Colonic mucosa (tissue), 4 donors: ENCODE data around the gene SELENOO. TPM values are rescaled to one million over a fixed set of nuclear protein-coding genes. Genes with fewer than 3 reads are reported as not detected.

Experiments used
- DNase-seq: peaks from one replicate; pipeline ENCODE4 v3.0.0-alpha.2; 2020
- H3K27ac ChIP-seq: fragments of 200-600 bp; one replicate; pipeline ENCODE4 v1.8.0; 2021
- H3K27me3 ChIP-seq: fragments of 200-600 bp; one replicate; pipeline ENCODE4 v1.8.0; 2021
- H3K36me3 ChIP-seq: fragments of 200-600 bp; one replicate; pipeline ENCODE4 v1.8.0; 2021
- H3K4me1 ChIP-seq: fragments of 200-600 bp; one replicate; pipeline ENCODE4 v1.8.0; 2021; ENCODE audit warnings: mild to moderate bottlenecking
- H3K4me3 ChIP-seq: fragments of 200-600 bp; one replicate; pipeline ENCODE4 v1.8.0; 2021
- H3K9ac ChIP-seq, 2 donors: one replicate each; pipeline ENCODE4 v1.7.0; 2013; ENCODE audit warnings: control low read depth in 2 of 2, low read depth in 2 of 2, low read length in 2 of 2
- H3K9me3 ChIP-seq: fragments of 200-600 bp; one replicate; pipeline ENCODE4 v1.8.0; 2021
- CTCF ChIP-seq: fragments of 200-600 bp; IDR thresholded peaks from one replicate; pipeline ENCODE4 v1.8.0; 2022; ENCODE audit warnings: antibody characterized with exemption, mild to moderate bottlenecking
- intact Hi-C: fragments of 100-400 bp; cut with DNase I; formaldehyde crosslinking; loops from one replicate; pipeline ENCODE4 v1.14.1; 2022
- total RNA-seq, 2 donors: library from RNA; stranded (reverse); fragmentation: NEBNext Ultra II Directional in 1 of 2; extraction: Animal tissue kit (Norgen Biotek cat#: 25700) in 1 of 2; gene quantifications; one replicate each; pipeline ENCODE4 v1.2.1, GENCODE V29; 2021
- donor health status: healthy.
- donor health status: DM: no; HTN: no; CAD: no.
- donor health status: DM: no; HTN: no; CAD: no.

Gene SELENOO
- total RNA-seq, 2 donors from 2014 or later: 29.1 to 36.9 TPM

GRCh38 chr22:50173311-50173982, 27.4 kb upstream of the SELENOO start:
- Histone ChIP-seq H3K9me3 (no peaks in the 10 kb centered on the region), H3K4me3 (no peak overlapping the region), H3K36me3 (no peaks in the 10 kb centered on the region), H3K27me3 (peaks cover 32% of the 10 kb centered on the region), H3K9ac (no peak overlapping the region), H3K4me1 (no peaks in the 10 kb centered on the region), H3K27ac (no peak overlapping the region)
- DNase-seq: no peak
- intact Hi-C loops: no loop called here
- TF ChIP-seq CTCF: no peak

- peaks cover 35% of the 10 kb centered on the region for H3K27me3 ChIP-seq
- intact Hi-C loops: no loop called here
- H3K4me1 ChIP-seq: no peaks in the 10 kb centered on the region
- no peaks in the 10 kb centered on the region for H3K36me3 ChIP-seq
- H3K4me3 ChIP-seq: no peak overlapping the region
- no peak overlapping the region for H3K9ac ChIP-seq
- H3K9me3 ChIP-seq: no peaks in the 10 kb centered on the region
- H3K27ac ChIP-seq: no peak overlapping the region
- TF ChIP-seq CTCF: no peak
- DNase-seq: no peak
Measured at GRCh38 chr22:50173983-50174355, 26.8 kb upstream of the SELENOO start.

- Histone ChIP-seq H3K27me3 (peaks cover 34% of the 10 kb centered on the region), H3K9ac (no peak overlapping the region), H3K27ac (no peak overlapping the region), H3K9me3 (no peaks in the 10 kb centered on the region), H3K36me3 (no peaks in the 10 kb centered on the region), H3K4me3 (no peak overlapping the region), H3K4me1 (no peaks in the 10 kb centered on the region)
- intact Hi-C loops: no loop called here
- no peak for DNase-seq
- TF ChIP-seq CTCF: no peak
Measured at GRCh38 chr22:50174382-50175190, 26.2 kb upstream of the SELENOO start.

GRCh38 chr22:50175191-50175461, 25.7 kb upstream of the SELENOO start:
- no peak overlapping the region for H3K4me3 ChIP-seq
- no peak for TF ChIP-seq CTCF
- intact Hi-C loops: no loop called here
- H3K9me3 ChIP-seq: no peaks in the 10 kb centered on the region
- H3K4me1 ChIP-seq: no peaks in the 10 kb centered on the region
- DNase-seq: no peak
- H3K36me3 ChIP-seq: no peaks in the 10 kb centered on the region
- no peak overlapping the region for H3K27ac ChIP-seq
- no peak overlapping the region for H3K9ac ChIP-seq
- H3K27me3 ChIP-seq: peaks cover 29% of the 10 kb centered on the region

GRCh38 chr22:50175921-50176849, 24.6 kb upstream of the SELENOO start:
- peaks cover 23% of the 10 kb centered on the region for H3K27me3 ChIP-seq
- DNase-seq: no peak

More at GRCh38 chr22:50175921-50176849, 24.6 kb upstream of the SELENOO start:
- no peak for TF ChIP-seq CTCF
- H3K27ac ChIP-seq: no peak overlapping the region
- H3K36me3 ChIP-seq: no peaks in the 10 kb centered on the region
- no peaks in the 10 kb centered on the region for H3K4me1 ChIP-seq
- H3K4me3 ChIP-seq: no peak overlapping the region
- intact Hi-C loops: no loop called here
- no peaks in the 10 kb centered on the region for H3K9me3 ChIP-seq
- no peak overlapping the region for H3K9ac ChIP-seq
